GM19351 (cell line): Measurements from ENCODE around the gene ARHGEF26.

Experiments
- ATAC-seq: cut with Tn5 transposase; IDR thresholded peaks from one replicate; pipeline ENCODE4 v1.9.1; 2021; ENCODE audit warnings: mild to moderate bottlenecking, moderate library complexity; ENCODE audit not compliant: unreplicated experiment

The ARHGEF26 gene

DNA sequence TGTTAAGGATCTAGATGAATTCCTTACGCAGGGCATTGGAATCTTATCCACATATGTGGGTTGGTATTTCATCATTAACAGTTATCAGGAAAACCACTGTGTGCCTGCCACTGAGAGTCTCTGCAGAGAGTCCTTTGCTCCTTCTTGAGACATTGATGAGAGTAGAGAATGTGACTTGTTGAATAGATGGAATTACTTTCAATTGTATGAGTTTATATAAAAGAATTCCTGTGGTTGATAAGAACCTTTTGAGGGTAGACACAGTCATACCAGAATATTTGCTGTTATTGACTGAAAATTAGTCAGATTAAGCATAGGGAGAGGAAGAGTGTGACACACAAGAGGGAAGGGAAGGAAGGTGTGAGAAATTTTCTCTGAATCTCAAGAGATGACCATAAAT, 30.8 kb downstream of the ARHGEF26 start:
- no peak for ATAC-seq

DNA sequence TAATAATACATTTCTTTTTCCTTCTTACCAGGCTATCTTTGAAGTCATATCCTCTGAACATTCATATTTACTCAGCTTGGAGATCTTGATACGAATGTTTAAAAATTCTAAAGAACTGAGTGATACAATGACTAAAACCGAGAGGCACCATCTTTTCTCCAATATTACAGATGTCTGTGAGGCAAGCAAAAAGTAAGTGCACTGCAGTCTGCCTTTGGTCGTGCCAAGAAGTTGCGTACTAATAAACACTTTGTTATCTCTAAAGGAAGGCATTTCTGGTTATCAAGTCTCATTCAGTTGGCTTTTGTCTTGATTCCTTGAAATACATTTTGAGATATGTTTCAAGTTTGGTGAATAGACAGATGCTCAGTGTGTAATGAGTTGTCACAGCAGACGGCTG, 31.6 kb downstream of the ARHGEF26 start:
- ATAC-seq: no peak

DNA sequence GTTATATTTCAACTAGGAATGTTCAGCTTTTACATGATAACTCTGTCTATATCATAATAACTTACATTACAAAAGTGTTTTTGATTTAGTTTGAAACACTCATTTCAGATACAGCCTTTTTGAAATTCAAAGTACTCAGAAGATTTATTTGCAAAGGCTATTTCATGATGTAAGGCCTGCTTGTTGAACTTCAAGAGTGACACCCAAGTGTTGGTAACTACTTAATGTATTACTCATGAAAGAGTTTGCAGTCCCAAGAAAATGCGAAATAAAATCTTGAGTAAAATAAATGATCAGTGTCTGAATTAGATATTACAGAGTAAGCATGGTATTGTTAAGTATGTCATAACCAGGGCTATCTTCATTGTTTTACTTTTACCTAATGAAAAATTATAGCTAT, 35.3 kb downstream of the ARHGEF26 start:
- no peak for ATAC-seq

DNA sequence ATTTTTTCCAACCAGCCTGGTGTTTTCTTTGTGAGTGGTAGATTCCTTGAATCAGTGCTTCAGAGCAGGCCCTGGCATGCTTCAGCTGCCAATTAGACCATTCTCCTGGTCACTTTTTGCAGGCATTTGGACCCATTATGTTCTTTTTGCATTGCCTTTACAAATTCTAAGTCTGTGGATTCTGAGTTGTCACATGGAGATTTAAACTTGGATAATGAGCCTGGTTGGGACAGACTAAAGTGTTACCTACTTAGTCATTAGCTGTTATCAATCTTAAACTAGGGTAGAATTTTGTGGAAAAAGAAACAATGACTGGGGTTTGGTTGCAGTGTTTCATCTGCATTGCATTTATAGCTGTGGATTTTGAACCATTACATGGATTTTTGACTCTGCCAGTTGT, 40.6 kb downstream of the ARHGEF26 start:
- no peak for ATAC-seq

DNA sequence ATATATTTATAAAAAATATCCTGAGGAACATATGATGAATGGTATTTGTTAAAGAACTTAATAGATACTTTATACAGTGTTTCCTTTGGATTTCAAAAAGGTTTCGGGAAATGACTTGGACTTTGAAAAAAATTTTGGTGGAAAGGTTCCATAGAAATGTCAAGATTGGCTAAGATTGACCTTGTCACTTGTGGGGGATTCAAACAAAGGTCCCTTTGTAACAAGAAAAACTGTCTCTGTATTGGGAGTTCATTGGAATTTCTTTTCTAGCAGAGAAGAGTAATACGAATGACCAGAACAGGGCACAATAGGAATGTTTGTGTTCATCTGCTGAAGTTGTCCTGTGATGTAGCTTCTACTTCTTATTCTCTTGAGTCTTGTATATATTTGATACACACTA, 43.2 kb downstream of the ARHGEF26 start:
- no peak for ATAC-seq

DNA sequence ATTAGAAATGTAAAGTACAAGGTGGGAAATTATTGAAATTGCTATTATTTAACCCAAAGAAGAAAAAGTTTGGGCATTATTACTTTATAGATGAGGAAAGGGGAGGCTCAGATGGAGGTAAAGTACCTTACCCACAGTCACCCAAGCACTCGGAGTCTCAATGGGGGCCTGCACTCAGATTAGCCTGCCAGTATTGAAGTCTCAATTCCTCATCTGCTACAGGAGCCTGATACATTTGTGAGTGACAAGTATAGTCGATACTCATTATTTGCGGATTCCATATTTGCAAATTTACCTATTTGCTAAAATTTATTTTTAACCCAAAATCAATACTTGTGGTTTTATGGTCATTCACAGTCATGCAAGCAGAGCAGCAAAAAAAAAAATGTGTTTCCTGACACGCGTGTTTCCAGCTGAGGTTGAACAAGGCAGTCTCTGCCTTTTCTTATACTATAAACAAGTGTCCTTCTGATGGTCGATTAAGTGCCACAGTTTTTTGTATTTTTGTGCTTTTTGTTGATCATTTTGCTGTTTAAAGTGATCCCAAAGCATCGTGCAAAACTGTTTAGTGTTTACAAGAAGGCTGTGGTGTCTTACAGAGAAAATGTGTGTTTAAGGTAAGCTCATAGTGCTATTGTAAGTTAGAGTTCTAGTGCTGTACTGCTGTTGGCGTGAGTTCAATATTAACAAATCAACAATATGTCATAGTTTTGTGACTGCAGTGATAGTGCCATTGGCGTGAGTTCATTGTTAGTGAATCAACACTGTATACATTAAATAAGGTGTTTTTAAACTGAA, 48.0 kb downstream of the ARHGEF26 start:
- peak; percentile 84 for ATAC-seq

DNA sequence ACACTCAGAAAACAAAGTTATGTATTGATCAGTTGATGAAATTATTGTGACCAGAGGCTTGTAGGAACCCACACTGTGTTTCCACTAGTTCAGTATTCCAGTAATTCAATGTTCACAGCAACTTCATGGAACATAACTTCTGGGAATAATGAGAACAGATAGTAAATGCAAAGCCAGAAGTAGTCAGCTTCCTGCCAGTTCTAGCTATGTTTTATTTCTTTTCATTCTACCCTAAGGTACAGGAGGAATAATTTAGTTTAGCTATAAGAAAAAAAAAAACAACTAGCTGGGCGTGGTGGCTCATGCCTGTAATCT, 48.6 kb downstream of the ARHGEF26 start:
- ATAC-seq: no peak

DNA sequence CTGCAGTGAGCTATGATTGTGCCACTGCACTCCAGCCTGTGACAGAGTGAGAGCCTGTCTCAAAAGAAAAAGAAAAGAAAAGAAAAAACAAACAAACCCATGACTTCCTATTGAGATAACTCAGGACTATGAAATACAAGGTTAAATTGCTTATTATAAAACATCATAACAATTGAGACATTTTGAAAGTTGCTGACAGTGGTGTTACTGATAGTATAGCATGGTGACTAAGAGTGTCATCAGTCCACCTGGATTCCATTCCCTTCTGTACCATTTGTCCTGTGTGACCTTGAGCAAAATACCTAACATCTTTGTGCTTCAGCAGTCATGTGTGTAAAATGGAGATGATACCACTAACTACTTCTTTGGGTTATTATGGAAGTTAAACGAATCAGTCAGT, 49.1 kb downstream of the ARHGEF26 start:
- ATAC-seq: no peak

DNA sequence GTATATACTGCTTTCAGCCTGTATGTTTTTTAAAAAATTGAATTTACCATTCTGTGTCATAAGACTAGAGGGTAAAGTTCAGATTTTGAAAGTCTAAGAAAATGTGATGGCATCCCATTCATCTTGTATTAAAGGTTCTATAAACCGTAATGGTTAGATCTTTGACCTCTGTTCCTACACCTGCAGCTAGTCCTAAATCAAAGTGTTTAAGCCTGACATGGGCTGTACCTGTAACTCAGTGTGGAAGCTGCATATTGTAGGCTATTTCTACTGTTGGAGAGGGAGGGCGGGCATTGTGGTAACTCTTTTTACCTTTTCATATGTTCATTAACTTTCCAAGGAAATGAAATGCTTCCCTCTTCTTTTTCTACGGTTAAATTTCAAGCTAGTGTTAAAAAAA, 53.9 kb downstream of the ARHGEF26 start:
- no peak for ATAC-seq

DNA sequence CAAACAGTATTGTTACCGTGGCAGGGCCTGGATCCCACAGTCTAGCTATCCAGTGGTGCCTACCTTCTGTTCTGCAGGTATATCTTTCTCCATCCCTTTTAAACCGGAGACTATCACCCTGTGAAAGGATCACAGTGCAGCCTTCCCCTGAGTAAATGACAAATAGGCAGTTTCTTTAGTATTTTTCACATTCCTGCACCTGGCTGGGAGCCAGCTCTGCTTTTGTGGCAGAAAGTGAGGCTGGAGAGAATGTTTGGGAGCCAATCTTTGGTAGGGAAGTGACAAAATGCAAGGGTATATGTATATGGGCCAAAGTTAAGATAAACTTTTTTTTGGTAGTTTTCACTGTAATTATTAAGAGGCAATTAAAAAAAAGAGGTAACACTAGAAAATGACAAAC, 54.8 kb downstream of the ARHGEF26 start:
- no peak for ATAC-seq

DNA sequence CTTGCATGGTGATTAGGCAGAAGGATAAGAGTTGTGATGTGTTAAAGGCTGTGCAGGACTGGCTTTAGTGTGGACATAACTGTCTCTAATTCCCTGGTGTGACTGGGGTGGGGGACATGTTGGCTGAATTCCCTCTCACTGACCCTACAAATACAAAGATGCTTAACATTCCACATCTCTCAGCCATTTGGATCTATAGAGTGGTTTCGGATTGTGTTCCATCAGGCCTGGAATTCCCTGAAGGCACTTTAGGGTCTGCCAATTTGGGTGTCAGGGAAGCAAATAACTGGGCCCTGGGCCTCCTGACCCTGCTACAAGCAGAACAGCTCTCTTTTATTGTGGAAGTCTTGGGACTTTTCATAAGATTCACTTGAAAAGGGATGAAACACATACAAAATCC, 56.2 kb downstream of the ARHGEF26 start:
- ATAC-seq: no peak

DNA sequence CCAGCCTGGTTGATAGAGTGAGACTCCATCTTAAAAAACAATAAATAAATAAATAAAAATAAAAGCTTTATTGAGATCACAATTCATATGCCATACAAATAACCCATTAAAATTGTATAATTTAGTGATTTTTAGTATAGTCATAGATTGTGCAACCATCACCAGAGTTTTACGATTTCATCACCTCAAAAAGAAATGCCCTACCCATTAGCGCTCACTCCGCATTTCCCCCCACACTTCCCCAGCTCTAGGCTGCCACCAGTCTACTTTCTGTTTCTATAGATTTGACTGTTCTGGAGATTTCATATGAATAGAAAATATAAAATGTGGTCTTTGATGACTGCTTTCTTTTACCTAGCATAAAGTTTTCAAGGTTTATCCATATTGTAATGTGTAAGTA, 57.0 kb downstream of the ARHGEF26 start:
- ATAC-seq: no peak

DNA sequence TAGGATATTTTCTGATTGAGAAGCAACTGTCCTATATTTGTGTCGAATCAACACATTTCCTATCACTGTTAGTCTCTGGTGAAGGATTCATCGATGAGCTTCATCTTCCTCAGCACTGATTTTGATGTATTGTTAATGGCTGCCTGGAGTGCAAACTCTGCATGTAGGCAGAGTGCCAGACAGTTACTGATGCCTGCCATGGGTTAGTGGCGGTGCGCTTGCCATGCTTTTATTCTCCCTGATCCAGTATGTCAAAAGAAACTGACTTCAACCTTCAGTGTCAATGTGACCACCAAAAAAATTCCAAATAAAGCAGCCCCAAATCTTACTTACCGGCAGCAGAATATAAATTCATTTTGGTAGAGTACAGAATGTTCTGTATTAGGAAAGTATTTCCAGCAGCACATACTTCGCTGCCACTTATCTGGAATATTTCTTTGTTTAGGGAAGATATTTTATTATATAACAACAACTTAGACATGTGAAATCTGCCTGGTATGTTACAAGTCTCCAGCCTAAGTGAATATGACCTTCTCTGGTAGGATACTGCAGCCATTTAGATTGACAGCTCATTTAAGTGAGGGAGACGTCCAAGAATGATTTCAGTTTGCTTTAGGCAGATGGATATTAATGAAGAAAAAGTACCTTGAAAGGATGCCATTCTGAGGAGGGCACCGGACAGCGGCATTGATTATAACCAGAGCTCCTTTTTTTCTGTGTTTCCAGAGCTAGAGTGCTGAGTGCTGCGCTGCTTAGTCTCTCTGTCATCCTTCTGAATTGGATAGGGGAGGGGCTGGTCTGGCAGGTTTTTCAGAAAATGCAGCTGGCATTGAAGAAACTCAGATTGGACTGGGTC, 59.9 kb downstream of the ARHGEF26 start:
- ATAC-seq: no peak

DNA sequence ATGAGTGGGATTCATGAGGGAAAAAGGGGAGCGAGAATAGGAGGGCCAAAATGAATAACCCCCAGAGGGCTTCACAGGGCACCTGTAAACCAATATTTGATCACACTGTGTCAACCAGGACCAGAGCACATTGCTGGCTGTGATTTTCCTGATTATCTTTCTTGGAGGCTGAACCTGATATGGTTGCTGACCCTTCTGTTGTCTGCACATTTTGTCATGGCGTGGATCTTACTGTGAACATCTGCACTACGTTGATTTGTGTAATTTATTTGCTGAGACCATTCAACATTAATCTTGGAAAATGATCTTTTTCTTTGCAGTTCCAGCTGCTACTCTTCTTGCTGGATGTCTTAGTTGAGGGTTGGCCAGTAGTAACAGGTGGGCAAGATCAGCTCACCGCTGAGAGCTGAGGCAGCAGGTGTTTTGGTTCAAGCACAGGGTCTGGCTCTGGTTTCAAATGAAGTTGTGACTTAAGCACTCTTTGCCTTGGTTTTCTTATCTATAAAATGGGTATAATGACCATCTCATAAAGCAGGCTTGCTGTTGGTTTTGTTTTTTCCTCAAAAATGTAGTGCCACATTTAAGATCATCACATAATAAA, 61.2 kb downstream of the ARHGEF26 start:
- no peak for ATAC-seq

DNA sequence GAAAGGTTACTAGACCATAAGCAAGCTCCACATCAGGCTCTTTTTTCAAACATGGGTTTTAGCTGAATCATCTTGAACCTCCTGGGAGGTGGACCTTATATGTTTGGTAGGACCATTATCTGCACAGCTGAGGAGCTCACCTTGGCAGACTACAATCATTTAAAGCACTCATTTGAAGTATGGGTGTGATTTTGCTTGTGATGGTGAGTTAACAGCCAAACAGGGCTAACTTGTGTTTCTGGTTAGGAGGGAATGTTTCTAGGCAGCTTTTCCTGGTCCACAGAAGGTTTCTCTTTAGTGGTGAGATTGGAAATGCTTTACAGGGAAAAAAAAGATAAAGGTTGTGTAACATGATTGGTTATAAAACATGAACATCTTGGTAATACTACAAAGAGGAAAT, 61.8 kb downstream of the ARHGEF26 start:
- no peak for ATAC-seq

DNA sequence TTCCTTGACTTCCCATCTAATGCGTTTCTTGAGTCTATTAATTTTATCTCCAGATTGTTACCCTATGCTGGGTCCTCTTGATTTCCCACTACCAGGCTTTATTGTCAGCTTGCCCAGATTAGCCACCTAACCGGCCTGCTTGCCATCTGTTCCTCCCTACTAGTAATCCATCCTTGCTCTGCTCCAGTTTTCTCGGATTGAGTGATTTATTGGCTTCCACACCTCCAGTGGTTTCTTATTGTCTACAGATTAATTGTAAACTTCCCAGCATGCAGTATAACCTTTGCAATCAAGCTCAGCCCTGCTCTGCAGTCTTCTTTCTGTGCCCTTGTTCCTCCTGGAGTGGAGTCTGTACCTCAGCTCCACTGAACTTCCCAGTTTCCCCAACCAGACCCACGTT, 63.4 kb downstream of the ARHGEF26 start:
- no peak for ATAC-seq

DNA sequence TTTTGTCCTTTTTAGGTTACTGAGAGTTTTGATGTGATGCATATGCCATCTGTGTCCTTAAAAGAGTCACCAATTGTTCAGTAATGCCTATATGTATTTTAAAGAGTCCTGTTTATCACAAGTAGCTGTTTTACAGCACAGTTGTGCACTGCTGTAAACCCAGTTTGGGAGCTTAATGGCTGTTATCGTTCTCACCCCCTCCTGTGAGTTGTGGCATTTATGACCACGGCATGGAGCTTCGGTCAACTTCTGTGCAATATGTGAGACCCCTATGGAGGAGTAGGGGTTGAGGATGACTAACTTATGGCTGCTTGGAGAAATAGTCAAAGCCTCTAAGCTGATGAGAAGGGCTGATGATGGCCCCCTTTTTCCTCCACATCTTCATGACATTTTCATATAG, 67.2 kb downstream of the ARHGEF26 start:
- ATAC-seq: no peak

DNA sequence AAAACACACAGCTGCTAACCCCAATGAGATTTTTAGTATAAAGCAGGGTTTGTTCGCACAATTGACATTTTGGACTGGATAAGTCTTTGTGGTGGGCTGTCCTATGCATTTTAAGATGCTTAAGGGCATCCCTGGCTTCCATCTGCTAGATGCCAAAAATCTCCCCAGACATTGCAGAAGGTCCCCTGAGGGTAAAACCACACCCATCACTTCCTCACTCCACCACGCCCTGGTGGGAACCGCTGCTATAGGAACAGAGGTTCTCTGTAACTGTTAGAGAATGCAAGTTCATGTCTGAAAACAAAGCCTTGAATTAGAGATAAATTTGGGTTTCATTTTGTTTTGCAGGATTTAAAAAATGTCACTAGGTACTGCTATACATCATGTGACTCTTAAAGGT, 67.7 kb downstream of the ARHGEF26 start:
- no peak for ATAC-seq

DNA sequence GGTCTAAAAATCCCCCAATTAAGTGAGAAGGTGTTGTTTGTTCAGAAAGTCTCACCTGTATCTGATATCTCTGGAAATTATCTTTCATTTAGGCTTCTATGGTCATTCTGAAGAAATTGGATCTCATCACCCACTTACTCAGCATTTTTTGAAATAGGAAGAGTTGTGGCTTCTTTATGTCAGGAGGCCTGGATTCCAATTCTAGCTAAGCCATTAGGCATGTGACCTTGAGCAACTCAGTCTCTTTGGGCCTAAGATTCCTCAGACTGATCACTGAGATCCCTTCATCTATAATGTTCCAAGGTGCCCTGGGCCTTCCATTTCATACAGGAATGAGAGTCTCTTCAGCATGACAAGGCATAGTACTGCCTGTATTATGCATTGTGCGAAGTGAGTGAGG, 70.3 kb downstream of the ARHGEF26 start:
- no peak for ATAC-seq

DNA sequence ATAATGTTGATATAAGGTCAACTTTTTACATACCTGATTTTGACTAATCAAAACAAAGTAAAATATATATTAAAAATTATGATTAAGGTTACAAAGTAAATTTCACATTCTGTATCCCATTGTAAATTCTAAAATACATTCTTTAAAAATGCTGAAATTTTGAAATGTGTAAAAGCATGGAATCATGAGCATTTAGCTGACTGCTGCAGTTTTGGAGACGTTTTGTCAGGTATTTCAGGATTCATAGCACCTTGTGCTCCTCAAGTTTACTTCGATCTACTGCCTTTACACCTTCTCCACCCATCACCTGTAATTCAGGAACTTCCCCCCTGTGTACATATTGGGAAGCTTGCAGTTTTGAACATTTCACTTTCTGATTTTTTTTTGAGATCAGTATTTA, 71.0 kb downstream of the ARHGEF26 start:
- ATAC-seq: no peak

DNA sequence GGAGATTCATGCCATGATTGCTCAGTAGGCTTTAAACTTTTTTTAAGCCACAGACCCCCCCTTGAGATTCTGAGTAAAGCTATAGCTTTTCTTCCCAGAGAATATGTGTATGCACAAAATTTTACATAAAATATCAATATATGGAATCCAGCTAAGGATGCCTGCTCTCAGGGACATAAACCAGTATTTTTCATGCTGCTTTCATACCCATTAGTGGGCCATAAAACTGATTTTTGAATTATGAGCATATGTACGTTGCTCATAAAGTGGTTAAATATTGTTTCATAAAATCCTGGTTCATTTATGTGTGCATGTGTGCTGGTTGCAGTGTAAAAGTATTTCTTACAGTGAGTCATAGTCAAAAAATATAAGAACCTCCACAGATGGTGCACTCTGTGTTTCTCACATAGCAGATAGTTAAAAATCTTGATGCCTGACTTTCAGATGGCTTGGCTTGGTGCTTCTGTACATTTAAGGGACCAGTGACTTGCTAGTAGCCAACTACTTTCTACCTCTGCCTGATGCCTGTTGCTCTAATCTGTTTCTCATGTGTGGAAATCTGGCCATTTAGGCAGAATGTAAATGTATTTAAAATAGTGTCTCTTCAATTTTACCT, 71.9 kb downstream of the ARHGEF26 start:
- no peak for ATAC-seq

DNA sequence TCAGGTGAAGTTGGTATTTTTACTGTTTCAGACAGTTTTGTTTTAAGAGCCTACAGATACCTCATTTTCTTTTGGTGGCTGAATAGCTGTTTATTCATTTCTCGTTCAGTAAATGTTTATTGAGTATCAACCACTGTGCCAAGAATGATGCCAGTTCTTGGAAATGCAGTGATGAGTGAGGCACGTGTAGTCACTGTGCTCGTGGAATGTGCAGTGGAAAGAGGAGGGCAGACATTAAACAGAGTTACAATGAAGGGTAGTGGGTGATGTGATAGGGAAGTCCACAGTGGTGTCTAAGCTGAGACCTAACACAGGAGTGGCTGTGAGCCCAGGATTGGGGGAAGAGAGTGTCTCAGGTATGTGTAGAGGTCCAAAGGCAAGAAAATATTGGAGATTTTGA, 73.7 kb downstream of the ARHGEF26 start:
- no peak for ATAC-seq
